Activated naive CD8-positive, alpha-beta T cell (primary cell): Measurements from ENCODE around the gene PDAP1.
A peak's percentile ranks its signal among the peaks of the same experiment; 100 is the strongest.
"Not testable (repeated sequence)": the region's sequence is repeated elsewhere in the genome, so short reads cannot be mapped to it uniquely, and the experiment has no call there.

Experiments used
- H3K27ac Mint-ChIP-seq: one replicate; pipeline ENCODE4 v1.8.0; 2021; ENCODE audit warnings: mixed read lengths
- H3K27me3 Mint-ChIP-seq: one replicate; pipeline ENCODE4 v1.8.0; 2021; ENCODE audit warnings: mixed read lengths
- H3K36me3 Mint-ChIP-seq: one replicate; pipeline ENCODE4 v1.8.0; 2021; ENCODE audit warnings: mixed read lengths
- H3K4me1 Mint-ChIP-seq: one replicate; pipeline ENCODE4 v1.8.0; 2021; ENCODE audit warnings: low read depth, mixed read lengths
- H3K4me3 Mint-ChIP-seq: one replicate; pipeline ENCODE4 v1.8.0; 2021; ENCODE audit warnings: mild to moderate bottlenecking, mixed read lengths
- H3K9me3 Mint-ChIP-seq: one replicate; pipeline ENCODE4 v1.8.0; 2021; ENCODE audit warnings: low read depth, mixed read lengths

PDAP1 gene

GRCh38 chr7:99366646-99367045 is 41.8 kb downstream of the PDAP1 start:
- no peaks in the 10 kb centered on the region for H3K9me3 Mint-ChIP-seq
- H3K36me3 Mint-ChIP-seq, result no peaks in the 10 kb centered on the region
- no peak overlapping the region for H3K27ac Mint-ChIP-seq

GRCh38 chr7:99365318-99366141 is 42.9 kb downstream of the PDAP1 start:
- Mint-ChIP-seq H3K27me3 (no peaks in the 10 kb centered on the region), H3K9me3 (no peaks in the 10 kb centered on the region), H3K27ac (no peak overlapping the region), H3K4me3 (no peak overlapping the region), H3K4me1 (no peaks in the 10 kb centered on the region), H3K36me3 (no peaks in the 10 kb centered on the region)

More at GRCh38 chr7:99366646-99367045, 41.8 kb downstream of the PDAP1 start:
- H3K27me3 Mint-ChIP-seq, result no peaks in the 10 kb centered on the region
- H3K4me3 Mint-ChIP-seq, result no peak overlapping the region
- no peaks in the 10 kb centered on the region for H3K4me1 Mint-ChIP-seq

GRCh38 chr7:99363286-99363685 is 45.1 kb downstream of the PDAP1 start:
- no peak overlapping the region for H3K27ac Mint-ChIP-seq
- no peaks in the 10 kb centered on the region for H3K36me3 Mint-ChIP-seq
- H3K4me1 Mint-ChIP-seq, result no peaks in the 10 kb centered on the region
- H3K4me3 Mint-ChIP-seq, result no peak overlapping the region
- no peaks in the 10 kb centered on the region for H3K9me3 Mint-ChIP-seq
- H3K27me3 Mint-ChIP-seq, result no peaks in the 10 kb centered on the region

- Mint-ChIP-seq H3K36me3 (peaks cover 2% of the 10 kb centered on the region), H3K4me1 (no peaks in the 10 kb centered on the region), H3K9me3 (no peaks in the 10 kb centered on the region), H3K27ac (no peak overlapping the region), H3K4me3 (no peak overlapping the region), H3K27me3 (no peaks in the 10 kb centered on the region)
Measured at GRCh38 chr7:99362801-99363200, 45.6 kb downstream of the PDAP1 start.

GRCh38 chr7:99359465-99360154 is 48.8 kb downstream of the PDAP1 start:
- H3K36me3 Mint-ChIP-seq, result peaks cover 2% of the 10 kb centered on the region
- no peaks in the 10 kb centered on the region for H3K27me3 Mint-ChIP-seq
- H3K4me1 Mint-ChIP-seq, result no peaks in the 10 kb centered on the region
- H3K9me3 Mint-ChIP-seq, result no peaks in the 10 kb centered on the region
- H3K27ac Mint-ChIP-seq, result no peak overlapping the region
- H3K4me3 Mint-ChIP-seq, result no peak overlapping the region

- H3K27ac Mint-ChIP-seq, H3K9me3 Mint-ChIP-seq, H3K4me3 Mint-ChIP-seq, H3K36me3 Mint-ChIP-seq, H3K27me3 Mint-ChIP-seq, H3K4me1 Mint-ChIP-seq: not testable (repeated sequence)
Measured at GRCh38 chr7:99358521-99358920, 49.9 kb downstream of the PDAP1 start.

- Mint-ChIP-seq H3K27me3 (no peaks in the 10 kb centered on the region), H3K9me3 (no peaks in the 10 kb centered on the region), H3K36me3 (peaks cover 2% of the 10 kb centered on the region), H3K27ac (peak overlapping the region; percentile 46), H3K4me3 (no peak overlapping the region), H3K4me1 (no peaks in the 10 kb centered on the region)
Measured at GRCh38 chr7:99357701-99358490, 50.5 kb downstream of the PDAP1 start.

GRCh38 chr7:99355098-99355497 is 53.3 kb downstream of the PDAP1 start:
- Mint-ChIP-seq H3K27me3 (no peaks in the 10 kb centered on the region), H3K9me3 (no peaks in the 10 kb centered on the region), H3K36me3 (peaks cover 6% of the 10 kb centered on the region), H3K4me3 (no peak overlapping the region), H3K27ac (no peak overlapping the region), H3K4me1 (no peaks in the 10 kb centered on the region)

- Mint-ChIP-seq H3K36me3 (peaks cover 4% of the 10 kb centered on the region), H3K4me3 (no peak overlapping the region)
Measured at GRCh38 chr7:99352247-99352646, 56.1 kb downstream of the PDAP1 start.

GRCh38 chr7:99350641-99351040 is 57.8 kb downstream of the PDAP1 start:
- not testable (repeated sequence) for H3K4me1 Mint-ChIP-seq, H3K27me3 Mint-ChIP-seq, H3K9me3 Mint-ChIP-seq, H3K4me3 Mint-ChIP-seq, H3K36me3 Mint-ChIP-seq
- peak overlapping the region; percentile 50 for H3K27ac Mint-ChIP-seq

More at GRCh38 chr7:99352247-99352646, 56.1 kb downstream of the PDAP1 start:
- Mint-ChIP-seq H3K4me1 (no peaks in the 10 kb centered on the region), H3K9me3 (no peaks in the 10 kb centered on the region), H3K27me3 (no peaks in the 10 kb centered on the region), H3K27ac (no peak overlapping the region)
